NB4 (cell line): ENCODE data around the gene CPXM1.

Experiments
- CTCF ChIP-seq: IDR thresholded peaks from one replicate; pipeline ENCODE4 v1.5.1; 2012; ENCODE audit warnings: low read depth, low read length
- POLR2A ChIP-seq: IDR thresholded peaks from 2 replicates; pipeline ENCODE4 v1.6.1; 2011; ENCODE audit warnings: mild to moderate bottlenecking; ENCODE audit not compliant: insufficient read length; ENCODE audit errors: extremely low read depth

GRCh38 chr20:2840967-2841531, 40.6 kb upstream of the CPXM1 start:
- no peak for TF ChIP-seq CTCF
- TF ChIP-seq POLR2A = no peak
